VCaP (cell line): ENCODE measurements around the gene ARL4D.
A peak's percentile ranks its signal among the peaks of the same experiment; 100 is the strongest.

ENCODE experiments used
- H3K27ac ChIP-seq: fragments of 450-650 bp; 2 replicates; pipeline ENCODE4 v1.5.1; 2017
- CTCF ChIP-seq: fragments of 450-650 bp; conservative IDR thresholded peaks from 2 replicates; pipeline ENCODE4 v1.5.1; 2017; ENCODE audit warnings: mild to moderate bottlenecking, moderate library complexity

The ARL4D gene

GRCh38 chr17:43398724-43399595 lies at the start of gene ARL4D:
TSS of gene ARL4D (plus strand) at chr17:43398993. CDS start at chr17:43399733, 740 bp downstream.
- no peak for TF ChIP-seq CTCF

GRCh38 chr17:43349142-43349541 lies 49.7 kb upstream of the ARL4D start:
- H3K27ac ChIP-seq = no peak overlapping the region
- no peak for TF ChIP-seq CTCF

More at GRCh38 chr17:43398724-43399595, at the start of gene ARL4D:
- peak within 1 kb of the TSS; percentile 67; the same call in 1 of the 2 replicates for H3K27ac ChIP-seq

GRCh38 chr17:43350888-43351361 lies 47.9 kb upstream of the ARL4D start:
- TF ChIP-seq CTCF = no peak
- no peak overlapping the region for H3K27ac ChIP-seq

GRCh38 chr17:43351691-43352090 lies 47.1 kb upstream of the ARL4D start:
- H3K27ac ChIP-seq = no peak overlapping the region
- TF ChIP-seq CTCF = no peak

GRCh38 chr17:43352579-43353331 lies 46.0 kb upstream of the ARL4D start:
- TF ChIP-seq CTCF = no peak
- H3K27ac ChIP-seq = no peak overlapping the region

- no peak overlapping the region for H3K27ac ChIP-seq
- TF ChIP-seq CTCF = no peak
Measured at GRCh38 chr17:43353393-43353792, 45.4 kb upstream of the ARL4D start.

GRCh38 chr17:43354371-43354770 lies 44.4 kb upstream of the ARL4D start:
- no peak for TF ChIP-seq CTCF
- no peak overlapping the region for H3K27ac ChIP-seq
